Medulla oblongata (tissue), 1 donor: ENCODE measurements around the gene FABP1.

Experiments
- DNase-seq: peaks from one replicate; pipeline ENCODE4 v3.0.0-alpha.2; 2015; ENCODE audit errors: extremely low spot score

Gene FABP1

DNA sequence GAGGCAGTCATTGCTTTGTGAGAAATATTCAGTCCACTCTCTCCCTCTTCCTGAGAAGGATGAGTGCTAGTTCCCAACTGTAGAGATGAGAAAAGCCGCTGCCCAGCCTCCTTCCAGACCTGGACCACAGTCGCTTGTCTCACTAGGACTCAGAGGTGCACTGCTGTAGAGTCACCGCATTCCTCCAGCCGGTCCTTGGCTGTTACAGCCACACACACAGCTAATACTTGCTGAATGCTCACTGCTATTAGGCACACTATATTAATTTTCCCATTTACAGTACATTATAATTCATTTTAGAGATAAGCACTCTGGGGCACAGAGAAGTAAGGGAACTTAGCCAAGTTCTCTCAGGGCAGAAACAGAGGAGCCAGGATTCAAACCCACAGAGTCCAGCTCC lies 10.0 kb upstream of the FABP1 start:
- no peak for DNase-seq

- DNase-seq, result peak; percentile 55
Measured at GRCh38 chr2:88136817-88137216, 9.0 kb upstream of the FABP1 start.

- DNase-seq, result no peak
Measured at GRCh38 chr2:88133875-88134274, 6.0 kb upstream of the FABP1 start.

DNA sequence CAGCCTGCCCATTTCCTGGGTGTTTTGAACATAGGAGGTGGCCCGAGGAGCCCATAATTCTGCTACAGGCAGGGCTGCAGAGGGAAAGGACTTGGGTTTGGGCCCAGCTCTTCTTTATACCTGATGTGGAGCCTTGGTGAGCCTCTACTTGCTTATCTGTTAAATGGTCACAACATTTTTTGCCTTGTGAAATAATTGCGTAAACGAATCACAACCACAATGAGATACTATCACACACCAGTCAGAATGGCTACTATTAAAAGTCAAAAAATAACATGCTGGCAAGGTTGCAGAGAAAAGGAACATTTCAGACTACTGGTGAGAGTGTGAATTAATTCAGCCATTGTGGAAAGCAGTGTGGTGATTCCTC lies 4.1 kb upstream of the FABP1 start:
- DNase-seq, result no peak

DNA sequence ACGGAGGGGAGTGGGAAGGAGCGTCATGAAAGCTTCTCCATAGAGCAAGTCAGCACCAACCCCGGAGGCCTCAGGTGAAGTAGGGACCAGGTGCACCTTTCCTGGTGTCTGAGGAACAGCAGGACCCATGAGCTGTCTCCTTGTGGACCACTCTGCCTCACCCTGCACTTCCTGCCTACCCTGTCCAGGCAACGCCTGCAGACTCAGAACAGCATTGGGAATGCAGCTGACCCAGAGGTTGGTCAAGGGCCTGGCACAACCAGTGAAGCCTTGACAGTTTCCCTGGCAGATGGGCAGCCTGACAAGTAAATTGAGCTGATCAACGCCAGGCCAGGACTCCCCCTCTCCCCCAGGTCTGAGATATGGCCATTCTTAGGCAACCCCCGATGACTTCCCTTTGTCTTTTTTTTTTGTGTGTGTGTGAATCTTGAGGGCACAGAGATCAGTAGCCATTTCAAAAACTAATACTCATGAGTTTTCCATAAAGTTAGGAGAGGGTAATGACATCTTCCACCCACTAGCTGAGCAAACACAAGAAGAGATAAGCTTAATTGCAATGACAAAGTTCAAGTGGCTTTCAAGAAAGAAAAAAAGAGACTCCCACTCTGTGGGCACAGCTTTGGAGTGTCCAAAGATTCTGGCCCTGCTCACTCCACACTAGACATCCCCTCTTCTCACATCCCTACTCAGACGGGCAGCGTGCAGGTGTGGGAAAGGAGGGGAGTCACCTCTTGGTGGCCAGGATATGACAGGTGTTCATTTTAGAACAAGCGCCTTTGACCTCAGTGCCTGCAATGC lies 3.5 kb upstream of the FABP1 start:
- DNase-seq, result no peak

DNA sequence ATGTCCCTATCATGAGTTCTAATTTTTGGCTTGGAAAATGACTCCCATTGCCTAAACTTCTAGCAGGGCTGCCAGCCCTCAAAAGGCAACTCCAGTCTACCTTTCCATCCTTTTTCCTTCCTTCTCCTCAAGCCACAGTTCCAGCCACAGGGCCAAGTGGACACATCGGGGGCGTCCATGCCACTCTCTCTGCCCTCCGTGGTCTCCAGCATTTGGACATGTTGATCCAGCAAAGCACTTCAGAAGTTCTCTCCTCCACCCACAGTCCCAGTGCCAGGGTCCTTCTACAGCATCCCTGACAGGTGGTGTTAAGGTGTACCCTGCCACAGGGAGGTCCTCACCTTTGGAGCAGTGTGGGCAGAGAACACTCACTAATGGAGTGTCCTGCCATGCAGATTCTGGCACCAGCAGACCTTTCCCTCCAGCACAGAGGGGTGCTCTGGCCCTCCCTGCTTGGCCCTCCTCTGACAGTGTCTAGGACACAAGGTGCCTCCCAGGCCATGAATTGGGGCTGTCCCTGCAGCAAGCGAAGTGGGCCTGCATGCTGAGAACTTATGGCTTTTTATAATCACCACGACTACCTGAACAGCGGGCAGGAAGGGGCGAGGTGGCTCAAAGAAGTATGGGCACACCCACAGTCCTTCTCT lies 1.6 kb upstream of the FABP1 start:
- DNase-seq, result no peak

GRCh38 chr2:88128654-88129312 lies 921 bp upstream of the FABP1 start:
- no peak for DNase-seq

DNA sequence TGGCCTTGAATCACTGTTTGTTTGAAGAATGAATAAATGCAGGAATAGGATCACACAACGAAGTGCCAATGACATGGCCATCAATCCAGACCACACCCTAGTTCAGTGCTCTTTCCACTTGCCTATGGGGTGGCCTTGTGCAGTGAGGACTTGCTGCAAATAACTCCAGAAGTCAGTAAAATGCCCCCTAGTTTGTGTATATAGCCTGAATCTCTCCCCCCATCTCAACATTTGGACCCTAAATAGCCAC lies 299 bp downstream of the FABP1 start:
- DNase-seq, result no peak

- DNase-seq, result no peak
Measured at GRCh38 chr2:88126772-88127637, 857 bp downstream of the FABP1 start.

DNA sequence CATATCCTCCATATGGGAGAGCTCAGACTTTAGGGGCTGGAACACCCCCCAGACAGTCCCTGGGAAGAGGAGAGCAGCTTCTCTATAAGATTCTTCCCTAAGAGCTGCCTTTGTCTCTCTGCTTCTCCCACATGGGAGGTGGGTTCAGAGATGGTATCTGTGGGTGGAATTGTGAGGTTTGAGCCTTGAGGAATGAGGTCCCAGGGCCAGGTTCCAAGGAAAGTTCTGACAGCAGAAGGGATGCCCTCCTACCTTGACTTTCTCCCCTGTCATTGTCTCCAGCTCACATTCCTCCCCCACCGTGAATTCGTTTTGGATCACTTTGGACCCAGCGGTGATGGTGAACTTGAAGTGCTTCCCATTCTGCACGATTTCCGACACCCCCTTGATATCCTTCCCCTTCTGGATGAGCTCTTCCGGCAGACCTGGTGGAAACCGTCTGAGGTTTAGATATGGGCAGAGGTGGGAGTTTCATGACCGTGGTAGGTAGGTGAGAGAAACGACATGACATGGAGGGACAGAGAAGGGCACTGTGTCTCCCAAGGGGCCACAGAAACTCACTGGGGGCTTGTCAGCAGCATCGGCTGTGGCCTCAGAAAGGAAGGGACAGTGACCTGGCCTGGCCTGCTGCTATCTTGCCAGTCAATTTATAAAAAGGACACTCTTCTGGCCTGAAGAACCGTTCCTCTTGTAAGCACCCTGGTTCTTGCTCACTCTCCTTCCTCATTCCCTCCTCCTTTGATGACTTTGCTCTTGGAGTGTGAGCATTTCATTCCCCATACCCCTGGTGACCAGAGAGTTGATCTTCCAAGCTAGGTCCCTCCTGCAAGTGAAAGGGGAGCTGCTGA lies 1.7 kb downstream of the FABP1 start:
- no peak for DNase-seq

DNA sequence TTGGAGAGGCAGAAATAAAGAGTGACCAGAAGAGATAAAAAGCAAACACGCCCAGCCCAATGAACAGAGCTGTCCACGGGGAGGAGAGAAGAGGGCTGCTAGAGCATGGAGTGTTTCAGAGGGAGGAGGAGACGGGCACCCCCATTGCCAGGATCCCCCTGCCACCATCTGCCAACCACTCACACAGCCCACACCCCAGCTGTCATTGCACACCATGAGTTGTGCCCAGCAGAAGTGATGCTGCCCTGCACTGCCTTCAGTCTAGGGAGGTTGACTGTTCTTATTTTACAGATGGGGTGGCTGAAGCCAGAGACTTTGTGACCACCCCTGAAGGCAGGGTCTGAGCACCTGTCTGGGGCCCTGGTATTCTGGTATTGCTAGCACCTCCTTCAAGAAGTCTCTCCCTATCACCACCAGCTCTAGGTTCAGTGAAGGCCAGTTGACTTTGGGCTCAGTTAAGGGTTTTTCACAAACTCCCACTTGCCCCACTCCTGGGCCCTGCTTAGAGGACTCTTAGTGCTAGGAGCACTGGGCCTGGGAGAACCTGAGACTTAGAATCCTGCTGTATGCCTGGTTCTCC lies 2.4 kb downstream of the FABP1 start:
- DNase-seq, result no peak

DNA sequence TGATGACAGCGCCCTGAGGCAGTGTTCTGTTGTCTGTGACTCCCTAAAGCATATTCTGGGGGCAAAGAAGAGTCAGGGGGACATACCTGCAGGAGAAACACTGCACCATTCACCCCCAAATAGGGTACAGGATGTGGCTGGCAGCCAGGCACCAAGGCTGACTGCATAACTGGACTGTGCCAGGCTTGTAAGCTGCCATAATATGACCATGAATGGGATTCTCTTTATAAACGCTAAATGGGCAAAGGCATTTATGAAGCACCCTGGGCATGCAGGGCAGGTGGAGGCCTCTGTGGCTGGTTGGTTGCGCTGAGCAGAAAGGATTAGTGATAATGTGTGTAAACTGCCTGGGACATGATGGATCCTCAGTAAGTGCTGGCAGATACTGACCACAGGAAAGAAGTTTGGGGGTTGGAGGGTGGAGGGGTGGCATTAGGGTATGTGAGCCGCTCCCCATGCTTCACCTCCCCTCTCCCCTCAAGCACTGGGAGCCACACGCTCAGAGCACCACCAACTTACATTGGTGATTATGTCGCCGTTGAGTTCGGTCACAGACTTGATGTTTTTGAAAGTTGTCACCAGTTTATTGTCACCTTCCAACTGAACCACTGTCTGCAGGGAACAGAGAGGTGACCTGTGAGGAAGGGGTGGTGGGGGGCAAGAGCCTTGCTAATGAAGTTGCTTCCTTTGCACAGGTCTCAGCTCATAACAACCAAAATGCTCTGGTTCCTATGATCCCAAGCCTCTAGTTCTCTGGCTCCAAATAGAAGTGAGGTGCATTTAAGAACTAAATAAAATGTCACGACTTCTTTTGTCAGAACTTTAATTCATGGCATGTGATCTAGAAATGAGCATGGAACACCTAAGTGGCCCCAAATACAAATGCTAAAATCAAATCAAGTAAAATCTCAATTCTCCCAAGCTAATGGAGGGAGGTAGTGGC lies 3.6 kb downstream of the FABP1 start:
- no peak for DNase-seq

GRCh38 chr2:88123164-88123974 lies 4.5 kb downstream of the FABP1 start:
- no peak for DNase-seq

GRCh38 chr2:88122141-88122884 lies 5.5 kb downstream of the FABP1 start:
- DNase-seq, result no peak

DNA sequence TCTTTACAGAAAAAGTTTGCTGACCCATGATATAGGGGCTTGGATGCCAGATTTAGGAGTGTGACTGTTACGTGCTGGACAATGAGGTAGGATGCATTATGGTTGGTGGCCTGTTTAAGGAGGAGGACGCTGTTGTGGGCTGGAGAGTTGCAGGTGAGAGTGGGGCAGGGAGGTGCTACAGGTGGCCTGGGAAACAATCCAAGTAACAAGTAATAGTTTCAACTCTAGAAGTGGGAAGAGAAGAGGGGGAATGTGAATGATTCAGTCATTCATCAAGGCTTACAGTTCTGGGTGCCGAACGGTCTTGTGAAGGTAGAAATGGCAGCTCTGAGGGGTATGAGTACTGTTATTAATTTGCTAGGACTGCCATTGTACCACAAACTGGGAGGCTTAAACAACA lies 6.2 kb downstream of the FABP1 start:
- DNase-seq, result no peak

DNA sequence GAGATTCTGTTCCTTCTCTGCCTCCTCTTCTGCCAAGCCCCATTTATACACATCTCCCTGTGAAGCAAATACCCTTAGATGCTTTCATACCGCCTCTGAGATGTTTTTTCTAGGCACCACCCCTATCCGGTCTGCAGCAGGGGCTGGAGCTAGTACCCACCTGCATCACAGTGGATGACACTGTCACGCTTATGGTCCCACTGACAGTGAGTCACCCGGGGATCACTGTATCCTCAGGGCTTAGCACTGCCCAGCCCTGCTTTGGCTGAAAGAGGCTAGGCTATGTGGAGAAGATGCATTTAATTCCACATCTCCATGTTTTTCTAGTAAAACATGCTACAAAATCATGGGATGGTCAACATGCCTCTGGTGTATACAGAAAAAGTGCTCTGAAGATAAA lies 9.9 kb downstream of the FABP1 start:
- no peak for DNase-seq

- DNase-seq, result no peak
Measured at GRCh38 chr2:88116669-88117432, 11.0 kb downstream of the FABP1 start.
